ENCODE data around the gene RNF115.

DNA sequence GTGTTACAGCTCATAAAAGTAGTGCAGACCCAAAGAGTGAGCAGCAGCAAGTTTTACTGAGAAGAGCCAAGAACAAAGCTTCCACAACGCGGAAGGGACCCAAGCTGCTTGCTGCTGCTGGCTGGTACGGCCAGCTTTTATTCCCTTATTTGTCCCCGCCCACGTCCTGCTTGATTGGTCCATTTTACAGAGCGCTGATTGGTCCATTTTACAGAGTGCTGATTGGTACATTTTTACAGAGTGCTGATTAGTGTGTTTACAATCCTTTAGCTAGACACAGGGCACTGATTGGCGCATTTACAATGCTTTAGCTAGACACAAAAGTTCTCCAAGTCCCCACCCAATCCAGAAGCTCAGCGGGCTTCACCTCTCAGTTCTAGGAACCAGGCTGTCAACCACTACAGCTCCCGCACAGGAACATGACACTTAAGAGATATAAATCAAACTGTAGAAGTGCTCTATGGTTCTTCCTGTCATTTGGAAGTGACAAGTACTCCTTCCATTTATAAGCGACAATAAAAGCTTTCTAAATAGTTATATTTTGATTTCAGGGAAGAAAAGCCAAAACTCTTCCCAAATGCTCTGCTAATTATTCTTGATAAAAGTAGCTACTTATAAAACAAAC, 28.5 kb downstream of the RNF115 start:
- TF ChIP-seq, protein P1, sequence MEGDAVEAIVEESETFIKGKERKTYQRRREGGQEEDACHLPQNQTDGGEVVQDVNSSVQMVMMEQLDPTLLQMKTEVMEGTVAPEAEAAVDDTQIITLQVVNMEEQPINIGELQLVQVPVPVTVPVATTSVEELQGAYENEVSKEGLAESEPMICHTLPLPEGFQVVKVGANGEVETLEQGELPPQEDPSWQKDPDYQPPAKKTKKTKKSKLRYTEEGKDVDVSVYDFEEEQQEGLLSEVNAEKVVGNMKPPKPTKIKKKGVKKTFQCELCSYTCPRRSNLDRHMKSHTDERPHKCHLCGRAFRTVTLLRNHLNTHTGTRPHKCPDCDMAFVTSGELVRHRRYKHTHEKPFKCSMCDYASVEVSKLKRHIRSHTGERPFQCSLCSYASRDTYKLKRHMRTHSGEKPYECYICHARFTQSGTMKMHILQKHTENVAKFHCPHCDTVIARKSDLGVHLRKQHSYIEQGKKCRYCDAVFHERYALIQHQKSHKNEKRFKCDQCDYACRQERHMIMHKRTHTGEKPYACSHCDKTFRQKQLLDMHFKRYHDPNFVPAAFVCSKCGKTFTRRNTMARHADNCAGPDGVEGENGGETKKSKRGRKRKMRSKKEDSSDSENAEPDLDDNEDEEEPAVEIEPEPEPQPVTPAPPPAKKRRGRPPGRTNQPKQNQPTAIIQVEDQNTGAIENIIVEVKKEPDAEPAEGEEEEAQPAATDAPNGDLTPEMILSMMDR (conservative IDR thresholded peaks at IDR 0.05), result no peak
- TF ChIP-seq EZH2 (IDR thresholded peaks at IDR 0.05; ENCODE audit: low read depth), result no peak
